MM.1S (cell line): Measurements from ENCODE around the gene RERE.

ENCODE experiments used
- CTCF ChIP-seq: fragments of 300-600 bp; sonication (generic); IDR thresholded peaks from 2 replicates; pipeline ENCODE4 v1.5.1; 2016; ENCODE audit warnings: antibody characterized with exemption, low read length, mixed read lengths
- EZH2 ChIP-seq: fragments of 300-600 bp; sonication (generic); optimal IDR thresholded peaks from 2 replicates; pipeline ENCODE3; 2017; ENCODE audit warnings: low read depth, mild to moderate bottlenecking, antibody characterized with exemption, low read length, mixed read lengths
- EZH2phosphoT487 ChIP-seq: fragments of 300-600 bp; sonication (generic); IDR thresholded peaks from 2 replicates; pipeline ENCODE4 v1.6.1; 2018; ENCODE audit warnings: antibody characterized with exemption, low read length

- TF ChIP-seq CTCF: no peak
- TF ChIP-seq EZH2: no peak
- no peak for TF ChIP-seq EZH2phosphoT487
These were observed 333.9 kb downstream of the RERE start for GRCh38 chr1:8483586-8483985.
